HG02973 (cell line): ENCODE data around the gene KCNH4.

ENCODE experiments used
- ATAC-seq: cut with Tn5 transposase; IDR thresholded peaks from one replicate; pipeline ENCODE4 v1.9.1; 2021; ENCODE audit warnings: moderate library complexity; ENCODE audit not compliant: unreplicated experiment

Gene KCNH4

DNA sequence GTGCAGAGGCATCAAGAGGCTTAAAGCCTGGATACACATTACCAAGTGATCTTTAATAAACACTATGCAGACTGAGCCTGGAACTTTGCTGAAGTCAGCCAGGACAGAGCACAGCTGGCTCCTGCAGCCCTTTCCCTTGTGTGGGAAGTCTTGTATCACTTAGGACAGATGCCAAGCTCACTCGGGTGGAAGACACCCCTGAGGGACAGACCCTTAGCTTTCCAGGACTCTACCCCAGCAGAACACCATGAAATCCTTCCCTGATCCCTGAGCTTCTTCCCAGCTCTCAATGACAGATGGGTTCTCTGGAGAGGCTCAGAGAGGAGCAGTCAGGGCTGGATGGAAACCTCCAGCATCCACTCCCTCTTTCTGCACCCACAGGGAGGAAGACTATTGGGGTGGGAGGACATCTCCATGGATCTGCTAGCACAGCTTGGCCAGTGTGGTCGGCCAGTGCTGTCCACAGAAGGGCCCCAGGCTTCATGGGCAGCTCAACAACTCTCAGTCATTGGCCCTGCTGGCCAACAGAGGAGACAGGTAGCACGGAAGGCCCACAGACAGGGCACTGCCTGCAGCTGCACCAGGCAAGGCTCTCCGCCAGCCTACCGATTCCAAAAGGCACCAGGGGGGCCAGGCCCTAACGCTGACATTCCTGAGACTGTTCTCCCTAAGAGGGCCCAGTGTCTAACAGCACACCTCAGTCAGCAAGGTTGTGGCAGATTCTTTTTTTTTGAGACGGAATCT, 42.0 kb downstream of the KCNH4 start:
- ATAC-seq = no peak

DNA sequence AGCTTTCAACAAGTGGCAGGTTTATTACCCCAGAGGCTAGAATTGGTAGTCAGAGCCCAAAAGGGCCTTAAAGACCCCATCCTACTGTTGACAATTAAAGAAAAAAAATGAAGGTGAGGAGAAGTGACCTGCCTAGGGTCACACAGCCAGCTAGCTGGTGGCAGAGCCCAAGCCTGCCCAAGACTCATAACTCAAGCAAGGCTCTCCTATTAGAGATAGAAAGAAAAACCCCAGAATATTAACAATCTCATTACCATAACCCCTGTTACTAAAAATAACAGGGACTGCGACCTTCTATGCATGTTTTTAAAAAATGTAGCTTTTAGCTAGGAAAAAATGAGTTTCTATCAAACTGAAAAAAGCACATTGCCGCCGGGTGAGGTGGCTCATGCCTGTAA, 44.3 kb downstream of the KCNH4 start:
- no peak for ATAC-seq

GRCh38 chr17:42135664-42136653, 45.0 kb downstream of the KCNH4 start:
- no peak for ATAC-seq

DNA sequence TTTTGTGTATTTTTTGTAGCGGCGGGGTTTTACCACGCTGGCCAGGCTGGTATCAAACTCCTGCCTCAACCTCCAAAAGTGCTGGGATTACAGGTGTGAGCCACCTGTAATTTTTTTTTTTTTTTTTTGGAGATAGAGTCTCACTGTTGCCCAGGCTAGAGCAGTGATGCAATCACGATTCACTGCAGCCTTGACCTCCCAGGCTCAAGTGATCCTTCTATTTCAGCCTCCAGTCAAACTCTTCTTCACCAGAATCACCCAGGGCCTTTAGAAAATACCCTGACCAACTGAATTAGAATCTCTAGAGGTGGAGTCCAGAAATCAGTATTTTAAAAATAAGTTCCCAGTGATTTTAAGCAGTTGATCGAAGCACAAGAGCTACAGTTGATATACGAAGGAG, 45.8 kb downstream of the KCNH4 start:
- ATAC-seq = no peak

GRCh38 chr17:42133461-42134041, 47.4 kb downstream of the KCNH4 start:
- ATAC-seq = no peak

DNA sequence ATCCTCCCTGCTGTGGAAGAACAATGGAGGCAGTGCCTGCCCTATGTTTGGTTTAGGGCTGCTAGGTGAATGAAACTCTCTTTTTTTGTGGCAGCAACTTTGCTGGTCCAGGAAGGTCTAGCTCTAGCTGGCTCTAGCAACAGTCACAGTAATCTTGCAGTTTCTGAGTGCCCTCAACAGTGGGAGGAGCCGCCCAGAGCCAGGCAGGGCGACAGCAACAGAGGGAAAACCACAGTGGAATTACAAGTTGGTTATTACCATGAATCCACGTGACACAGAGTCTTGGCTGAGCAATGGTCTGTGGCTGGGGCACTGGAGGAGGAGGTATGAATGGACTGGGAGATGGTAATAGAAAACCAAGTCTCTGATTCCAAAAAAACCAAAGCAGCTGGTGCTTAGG, 48.0 kb downstream of the KCNH4 start:
- ATAC-seq = no peak

DNA sequence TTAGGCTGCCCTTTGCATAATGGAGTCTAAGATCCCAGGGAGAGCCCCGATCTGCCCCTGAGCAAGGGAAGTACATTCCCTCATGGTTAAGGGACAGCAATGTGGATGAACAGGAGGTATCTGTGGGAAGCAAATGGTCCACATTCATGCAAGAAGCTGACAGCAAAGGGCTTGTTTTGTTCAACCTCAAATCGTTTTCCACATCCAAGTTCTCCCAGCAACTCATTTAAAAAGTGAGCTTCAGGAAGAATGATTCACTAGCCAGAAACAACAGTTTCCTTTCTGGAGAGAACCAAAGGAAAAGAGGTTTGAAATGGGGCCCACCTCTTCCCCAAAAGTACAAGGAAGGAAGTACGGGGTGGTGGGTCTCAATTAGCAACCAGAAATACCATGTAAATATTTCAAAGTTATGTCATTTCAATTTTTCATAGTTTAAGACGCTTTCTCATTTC, 48.9 kb downstream of the KCNH4 start:
- no peak for ATAC-seq

DNA sequence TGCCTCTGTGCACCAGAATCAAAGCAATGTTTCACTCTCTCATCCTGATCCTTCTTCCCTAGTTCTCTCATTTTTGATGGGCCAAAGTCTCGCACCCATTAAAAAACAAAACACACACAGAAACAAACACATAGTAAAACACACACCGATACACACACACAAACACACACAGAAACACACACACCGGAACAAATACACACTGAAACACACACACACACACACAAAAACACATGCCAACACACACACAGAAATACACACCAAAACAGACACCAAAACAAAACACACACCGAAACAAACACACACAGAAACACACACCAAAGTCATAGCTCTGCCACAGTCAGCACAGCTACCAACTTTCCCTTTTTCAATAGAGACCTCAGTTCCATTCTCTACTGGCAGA, 49.7 kb downstream of the KCNH4 start:
- no peak for ATAC-seq

- no peak for ATAC-seq
Observed at GRCh38 chr17:42130310-42130936, 50.5 kb downstream of the KCNH4 start.

GRCh38 chr17:42129109-42129837, 51.7 kb downstream of the KCNH4 start:
- ATAC-seq = no peak

DNA sequence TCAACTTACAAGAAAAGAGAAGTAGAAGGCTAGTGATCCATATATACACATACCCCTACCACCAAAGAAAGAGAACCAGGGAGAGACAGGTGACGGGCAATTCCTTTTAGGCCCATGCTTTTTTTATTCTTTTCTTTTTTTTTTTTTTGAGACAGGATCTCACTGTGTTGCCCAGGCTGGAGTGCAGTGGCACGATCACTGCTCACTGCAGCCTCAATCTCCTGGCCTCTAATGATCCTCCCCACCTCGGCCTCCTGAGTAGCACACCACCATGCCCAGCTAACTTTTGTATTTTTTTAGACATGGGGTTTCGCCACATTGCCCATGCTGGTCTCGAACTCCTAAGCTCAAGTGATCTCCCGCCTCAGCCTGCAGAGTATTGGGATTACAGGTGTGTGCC, 53.5 kb downstream of the KCNH4 start:
- ATAC-seq = no peak

GRCh38 chr17:42126836-42127235, 54.1 kb downstream of the KCNH4 start:
- ATAC-seq = no peak

DNA sequence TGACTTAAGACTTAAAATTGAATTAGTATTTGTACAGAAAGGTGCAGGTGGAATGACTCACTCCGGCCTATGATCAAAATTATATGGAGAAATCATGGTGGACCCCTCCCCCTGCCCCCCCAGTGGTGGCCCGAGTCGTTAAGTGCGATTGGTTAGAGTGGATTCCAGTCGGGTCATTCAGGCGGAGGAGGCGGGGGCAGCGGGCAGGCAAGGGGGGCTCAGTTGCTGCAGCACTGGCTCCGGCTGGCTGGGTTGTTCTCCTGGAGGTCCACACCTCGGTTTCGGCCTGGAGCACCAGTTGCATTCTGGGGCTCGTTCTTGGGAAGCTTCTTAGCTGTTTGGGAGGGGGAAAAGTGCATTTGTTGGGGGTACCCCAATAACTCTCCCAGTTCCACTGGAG, 55.4 kb downstream of the KCNH4 start:
- no peak for ATAC-seq

- ATAC-seq = no peak
Observed at GRCh38 chr17:42124256-42124655, 56.7 kb downstream of the KCNH4 start.

- no peak for ATAC-seq
Observed at GRCh38 chr17:42122371-42123303, 58.3 kb downstream of the KCNH4 start, which contains the start of gene HSPB9. TSS of gene HSPB9 (plus strand) at chr17:42122804. CDS start at chr17:42122851, 47 bp downstream.

- peak; percentile 49 for ATAC-seq
Observed at GRCh38 chr17:42120770-42121769, 59.9 kb downstream of the KCNH4 start, which contains the start of gene KAT2A. TSS of gene KAT2A (minus strand) at chr17:42121367. CDS start at chr17:42121304, 63 bp downstream.

GRCh38 chr17:42120161-42120769, 60.7 kb downstream of the KCNH4 start:
- ATAC-seq = no peak
